GM10266 (cell line): Measurements from ENCODE around the gene SCGB1C2.

Experiments used
- DNase-seq: peaks from one replicate; pipeline ENCODE4 v3.0.0; 2012; ENCODE audit errors: extremely low spot score
- CTCF ChIP-seq: IDR thresholded peaks from 2 replicates; pipeline ENCODE4 v1.5.1; 2012; ENCODE audit warnings: mild to moderate bottlenecking, low read depth; ENCODE audit not compliant: control insufficient read depth, insufficient read depth; ENCODE audit errors: missing control alignments

The SCGB1C2 gene

GRCh38 chr17:170130-170670, 32.8 kb downstream of the SCGB1C2 start:
- no peak for TF ChIP-seq CTCF
- no peak for DNase-seq

- DNase-seq = no peak
- no peak for TF ChIP-seq CTCF
Observed at GRCh38 chr17:171871-172270, 34.5 kb downstream of the SCGB1C2 start.

- no peak for DNase-seq
- TF ChIP-seq CTCF = no peak
Observed at GRCh38 chr17:172401-172800, 35.0 kb downstream of the SCGB1C2 start.

GRCh38 chr17:173166-173911, 36.0 kb downstream of the SCGB1C2 start:
- no peak for DNase-seq
- no peak for TF ChIP-seq CTCF

- no peak for TF ChIP-seq CTCF
- DNase-seq = no peak
Observed at GRCh38 chr17:177155-177554, 39.8 kb downstream of the SCGB1C2 start.

GRCh38 chr17:177762-178161, 40.4 kb downstream of the SCGB1C2 start:
- DNase-seq = no peak

More at GRCh38 chr17:177762-178161, 40.4 kb downstream of the SCGB1C2 start:
- TF ChIP-seq CTCF = no peak
